OCI-LY7 (cell line): Measurements from ENCODE around the gene UNC5A. TPM values are rescaled to one million over a fixed set of nuclear protein-coding genes. Genes with fewer than 3 reads are reported as not detected.

ENCODE experiments used
- BruUV-seq: library from RNA; stranded (reverse); fragments of 400-500 nt; replicated peaks from 2 replicates; lab custom pipeline; 2021; lab: Mats Ljungman, UMichigan
- CTCF ChIA-PET: fragments of 300-600 bp; sonication (Branson Sonifier 250); formaldehyde crosslinking; loops from one replicate; lab custom pipeline; 2022; ENCODE audit warnings: antibody characterized with exemption; ENCODE audit not compliant: unreplicated experiment; lab: Charles Lee
- POLR2A ChIA-PET: fragments of 300-600 bp; sonication (Branson Sonifier 250); formaldehyde crosslinking; loops from one replicate; lab custom pipeline; 2022; ENCODE audit warnings: antibody characterized with exemption; lab: Charles Lee
- DNase-seq: peaks from one replicate; pipeline ENCODE4 v3.0.0-alpha.2; 2015; ENCODE audit warnings: low spot score
- H2AFZ ChIP-seq: fragments of 200-600 bp; sonication (generic), shearing (Covaris generic); 2 replicates; pipeline ENCODE4 v1.6.1; 2014; ENCODE audit warnings: mild to moderate bottlenecking, antibody characterized with exemption, low read length, moderate library complexity
- H3K27ac ChIP-seq: fragments of 200-600 bp; sonication (generic); 2 replicates; pipeline ENCODE4 v1.5.1; 2014; ENCODE audit warnings: mixed run types, low read depth, mild to moderate bottlenecking, moderate library complexity, low read length, inconsistent platforms; ENCODE audit not compliant: poor library complexity, severe bottlenecking
- H3K36me3 ChIP-seq: fragments of 200-600 bp; sonication (generic); 2 replicates; pipeline ENCODE4 v1.6.1; 2014; ENCODE audit warnings: mild to moderate bottlenecking, antibody characterized with exemption, low read length, moderate library complexity, mixed read lengths; ENCODE audit not compliant: insufficient read depth
- H3K4me1 ChIP-seq: fragments of 200-600 bp; sonication (generic); 2 replicates; pipeline ENCODE4 v1.5.1; 2014; ENCODE audit warnings: mild to moderate bottlenecking, low read length; ENCODE audit not compliant: insufficient read depth, poor library complexity, severe bottlenecking
- H3K4me2 ChIP-seq: fragments of 200-600 bp; sonication (generic); 2 replicates; pipeline ENCODE4 v1.6.1; 2014; ENCODE audit warnings: mild to moderate bottlenecking, low read length
- H3K4me3 ChIP-seq: fragments of 200-600 bp; sonication (generic); 2 replicates; pipeline ENCODE4 v1.5.1; 2014; ENCODE audit warnings: mild to moderate bottlenecking, low read depth, low read length; ENCODE audit not compliant: poor library complexity, severe bottlenecking
- H3K79me2 ChIP-seq: fragments of 200-600 bp; sonication (generic); 2 replicates; pipeline ENCODE4 v1.6.1; 2016; ENCODE audit warnings: low read depth, mild to moderate bottlenecking, low read length, moderate library complexity, mixed read lengths; ENCODE audit not compliant: insufficient read depth
- H3K9me2 ChIP-seq: fragments of 200-600 bp; sonication (generic); 2 replicates; pipeline ENCODE4 v1.6.1; 2016; ENCODE audit warnings: mild to moderate bottlenecking, low read length, mixed read lengths; ENCODE audit not compliant: insufficient read depth
- H3K9me3 ChIP-seq: fragments of 200-600 bp; sonication (generic); 2 replicates; pipeline ENCODE4 v1.6.1; 2014; ENCODE audit warnings: mild to moderate bottlenecking, mixed run types, low read length, mixed read lengths
- H4K20me1 ChIP-seq: fragments of 200-600 bp; sonication (generic); 2 replicates; pipeline ENCODE4 v1.6.1; 2014; ENCODE audit warnings: mild to moderate bottlenecking, antibody characterized with exemption, low read length, moderate library complexity, mixed read lengths; ENCODE audit not compliant: insufficient read depth
- CTCF ChIP-seq: fragments of 200-600 bp; sonication (generic); conservative IDR thresholded peaks from 2 replicates; pipeline ENCODE4 v1.5.1; 2014; ENCODE audit warnings: mild to moderate bottlenecking, antibody characterized with exemption, low read length, moderate library complexity, mixed read lengths
- EZH2phosphoT487 ChIP-seq: fragments of 200-600 bp; sonication (generic); IDR thresholded peaks from 2 replicates; pipeline ENCODE4 v1.6.1; 2018; ENCODE audit warnings: low read depth, borderline replicate concordance, mild to moderate bottlenecking, mixed run types, antibody characterized with exemption, low read length, moderate library complexity, mixed read lengths
- intact Hi-C: fragments of 100-400 bp; cut with micrococcal nuclease; formaldehyde crosslinking; loops from one replicate; pipeline ENCODE4 v1.10.0; 2022; ENCODE audit not compliant: unreplicated experiment
- total RNA-seq, 2 experiments: library from RNA; depleted of rRNA in 1 of 2; stranded (reverse); fragments of >200 nt in 1 of 2; shearing (Covaris generic) in 1 of 2; gene quantifications; 2 replicates each; pipeline ENCODE4 v1.2.3, GENCODE V29; 2014 to 2022

The UNC5A gene
- total RNA-seq, 2 experiments from 2014 or later = not detected

- no TSS peak for BruUV-seq
- Histone ChIP-seq H3K4me1 (no peaks in the 10 kb centered on the region), H3K36me3 (peaks cover 71% of the 10 kb centered on the region), H3K4me3 (no peak overlapping the region), H4K20me1 (no peaks in the 10 kb centered on the region), H3K27ac (no peak overlapping the region), H2AFZ (no peak overlapping the region), H3K4me2 (no peak overlapping the region), H3K9me3 (no peaks in the 10 kb centered on the region), H3K79me2 (no peaks in the 10 kb centered on the region), H3K9me2 (no peaks in the 10 kb centered on the region)
- TF ChIP-seq CTCF = no peak
- TF ChIP-seq EZH2phosphoT487 = no peak
- intact Hi-C loops = no loop called here
- no peak for DNase-seq
- ChIA-PET CTCF (no interaction called here), POLR2A (interaction anchor here (0.6 to 1.0 kb wide), 2 partner anchors 20 to 234 kb away, joined by 4 read pairs; no protein-coding TSS in a partner anchor)
Measured at GRCh38 chr5:176902911-176903664, 92.7 kb downstream of the UNC5A start.

GRCh38 chr5:176904276-176904675 lies 93.9 kb downstream of the UNC5A start:
- TF ChIP-seq CTCF = no peak
- no peak for TF ChIP-seq EZH2phosphoT487
- Histone ChIP-seq H3K4me2 (no peak overlapping the region), H3K27ac (no peak overlapping the region), H3K4me1 (no peaks in the 10 kb centered on the region), H3K79me2 (no peaks in the 10 kb centered on the region), H3K9me2 (no peaks in the 10 kb centered on the region), H2AFZ (no peak overlapping the region), H4K20me1 (no peaks in the 10 kb centered on the region), H3K9me3 (no peaks in the 10 kb centered on the region), H3K36me3 (peaks cover 83% of the 10 kb centered on the region), H3K4me3 (no peak overlapping the region)
- no TSS peak for BruUV-seq
- ChIA-PET CTCF (no interaction called here), POLR2A (interaction anchor here (0.6 kb wide), 1 partner anchor 1619 kb away, joined by 6 read pairs; no protein-coding TSS in a partner anchor)
- intact Hi-C loops = no loop called here
- no peak for DNase-seq

- ChIA-PET CTCF (no interaction called here), POLR2A (interaction anchor here (0.6 kb wide), 1 partner anchor 11 kb away, joined by 3 read pairs; no protein-coding TSS in a partner anchor)
- Histone ChIP-seq H3K79me2 (no peaks in the 10 kb centered on the region), H3K9me3 (no peaks in the 10 kb centered on the region), H3K4me2 (no peak overlapping the region), H3K9me2 (no peaks in the 10 kb centered on the region), H4K20me1 (no peaks in the 10 kb centered on the region), H3K4me1 (no peaks in the 10 kb centered on the region), H2AFZ (no peak overlapping the region), H3K4me3 (no peak overlapping the region), H3K27ac (no peak overlapping the region), H3K36me3 (peaks cover 92% of the 10 kb centered on the region)
- TF ChIP-seq CTCF (no peak), EZH2phosphoT487 (no peak)
- intact Hi-C loops = no loop called here
- DNase-seq = no peak
- BruUV-seq = no TSS peak
Measured at GRCh38 chr5:176906126-176906525, 95.8 kb downstream of the UNC5A start.
